ENCODE data around the gene C5orf22.
A peak's percentile ranks its signal among the peaks of the same experiment; 100 is the strongest.

C5orf22 gene

GRCh38 chr5:31531888-31532547 is at the start of gene C5orf22, which contains the start of gene DROSHA:
Gene C5orf22 (plus strand): TSS chr5:31532301. CDS start chr5:31532393, 92 bp downstream.
Gene DROSHA (minus strand): TSS chr5:31532093. CDS start chr5:31529059, 3,034 bp downstream.
- Mint-ChIP-seq H3K27ac (peak within 1 kb of the TSS; percentile 82), H3K27me3 (ENCODE audit: low read depth) (no peaks in the 10 kb centered on the region), H3K4me1 (ENCODE audit: low read depth) (peaks cover 42% of the 10 kb centered on the region), H3K4me3 (peak within 1 kb of the TSS; percentile 95), H3K36me3 (ENCODE audit: low read depth) (peaks cover 41% of the 10 kb centered on the region), H3K9me3 (no peaks in the 10 kb centered on the region)

DNA sequence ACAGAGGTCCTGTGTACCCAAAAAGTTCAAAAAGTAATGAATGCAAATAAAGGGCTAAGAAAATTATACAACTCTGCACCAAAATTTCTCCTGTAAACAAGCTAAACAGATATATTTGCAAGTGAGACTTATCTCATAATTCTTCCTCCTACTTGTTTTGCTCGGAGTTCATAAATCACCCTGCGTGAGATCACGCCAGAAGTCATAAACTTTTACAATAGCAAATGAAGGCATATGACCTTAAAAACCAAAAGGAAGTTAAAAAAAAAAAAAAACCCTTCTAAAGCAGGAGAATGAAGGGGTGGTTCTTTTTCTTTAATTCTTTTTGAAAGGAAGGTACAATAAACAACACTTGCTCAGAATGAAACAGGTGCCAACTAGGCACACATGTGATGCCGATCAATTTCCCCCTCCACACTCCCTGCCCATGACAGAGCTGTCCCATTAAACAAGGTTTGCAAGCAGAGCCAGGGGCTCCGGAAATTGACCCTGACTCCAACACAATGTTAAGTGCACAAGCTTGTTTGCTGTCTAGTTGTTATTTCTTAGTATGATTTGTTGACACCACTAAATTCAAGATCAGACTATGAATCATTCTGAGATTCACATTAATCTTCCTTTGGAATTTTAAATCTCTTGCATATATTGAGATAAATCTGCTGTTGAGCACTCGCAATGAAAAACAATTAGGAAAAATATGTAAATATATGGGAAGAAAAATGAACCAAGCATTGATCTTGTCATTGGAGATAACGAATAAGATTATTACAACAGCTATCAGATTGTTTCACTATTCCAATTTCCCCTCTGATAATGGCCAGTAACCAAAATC is 46.5 kb upstream of the C5orf22 start:
- H3K4me3 Mint-ChIP-seq: no peak overlapping the region
- peaks cover 40% of the 10 kb centered on the region for H3K36me3 Mint-ChIP-seq (ENCODE audit: low read depth)

GRCh38 chr5:31486441-31486840 is 45.7 kb upstream of the C5orf22 start:
- Mint-ChIP-seq H3K27me3 (ENCODE audit: low read depth) (no peaks in the 10 kb centered on the region), H3K9me3 (no peaks in the 10 kb centered on the region), H3K27ac (no peak overlapping the region)

More for the DNA sequence above, 46.5 kb upstream of the C5orf22 start:
- H3K27ac Mint-ChIP-seq: no peak overlapping the region
- H3K4me1 Mint-ChIP-seq (ENCODE audit: low read depth): peaks cover 2% of the 10 kb centered on the region
- no peaks in the 10 kb centered on the region for H3K9me3 Mint-ChIP-seq
- H3K27me3 Mint-ChIP-seq (ENCODE audit: low read depth): no peaks in the 10 kb centered on the region

GRCh38 chr5:31487506-31487905 is 44.6 kb upstream of the C5orf22 start:
- Mint-ChIP-seq H3K36me3 (ENCODE audit: low read depth) (peaks cover 40% of the 10 kb centered on the region), H3K27ac (no peak overlapping the region), H3K27me3 (ENCODE audit: low read depth) (no peaks in the 10 kb centered on the region), H3K4me3 (no peak overlapping the region), H3K4me1 (ENCODE audit: low read depth) (peaks cover 2% of the 10 kb centered on the region), H3K9me3 (no peaks in the 10 kb centered on the region)

More at GRCh38 chr5:31486441-31486840, 45.7 kb upstream of the C5orf22 start:
- no peak overlapping the region for H3K4me3 Mint-ChIP-seq
- H3K4me1 Mint-ChIP-seq (ENCODE audit: low read depth): peaks cover 2% of the 10 kb centered on the region
- peaks cover 44% of the 10 kb centered on the region for H3K36me3 Mint-ChIP-seq (ENCODE audit: low read depth)

GRCh38 chr5:31492869-31493268 is 39.2 kb upstream of the C5orf22 start:
- Mint-ChIP-seq H3K4me3 (no peak overlapping the region), H3K27ac (no peak overlapping the region), H3K4me1 (ENCODE audit: low read depth) (no peaks in the 10 kb centered on the region), H3K9me3 (no peaks in the 10 kb centered on the region), H3K27me3 (ENCODE audit: low read depth) (no peaks in the 10 kb centered on the region), H3K36me3 (ENCODE audit: low read depth) (peaks cover 45% of the 10 kb centered on the region)

GRCh38 chr5:31495336-31495735 is 36.8 kb upstream of the C5orf22 start:
- no peak overlapping the region for H3K4me3 Mint-ChIP-seq
- H3K36me3 Mint-ChIP-seq (ENCODE audit: low read depth): peaks cover 44% of the 10 kb centered on the region
- no peaks in the 10 kb centered on the region for H3K27me3 Mint-ChIP-seq (ENCODE audit: low read depth)
- H3K4me1 Mint-ChIP-seq (ENCODE audit: low read depth): no peaks in the 10 kb centered on the region
- H3K9me3 Mint-ChIP-seq: no peaks in the 10 kb centered on the region
- H3K27ac Mint-ChIP-seq: no peak overlapping the region

GRCh38 chr5:31496301-31496700 is 35.8 kb upstream of the C5orf22 start:
- H3K27ac Mint-ChIP-seq: no peak overlapping the region

GRCh38 chr5:31496891-31497290 is 35.2 kb upstream of the C5orf22 start:
- H3K4me3 Mint-ChIP-seq: no peak overlapping the region
- no peaks in the 10 kb centered on the region for H3K9me3 Mint-ChIP-seq
- peaks cover 45% of the 10 kb centered on the region for H3K36me3 Mint-ChIP-seq (ENCODE audit: low read depth)
- H3K4me1 Mint-ChIP-seq (ENCODE audit: low read depth): no peaks in the 10 kb centered on the region
- H3K27ac Mint-ChIP-seq: no peak overlapping the region
- no peaks in the 10 kb centered on the region for H3K27me3 Mint-ChIP-seq (ENCODE audit: low read depth)

More at GRCh38 chr5:31496301-31496700, 35.8 kb upstream of the C5orf22 start:
- Mint-ChIP-seq H3K36me3 (ENCODE audit: low read depth) (peaks cover 43% of the 10 kb centered on the region), H3K9me3 (no peaks in the 10 kb centered on the region), H3K27me3 (ENCODE audit: low read depth) (no peaks in the 10 kb centered on the region), H3K4me3 (no peak overlapping the region), H3K4me1 (ENCODE audit: low read depth) (no peaks in the 10 kb centered on the region)

DNA sequence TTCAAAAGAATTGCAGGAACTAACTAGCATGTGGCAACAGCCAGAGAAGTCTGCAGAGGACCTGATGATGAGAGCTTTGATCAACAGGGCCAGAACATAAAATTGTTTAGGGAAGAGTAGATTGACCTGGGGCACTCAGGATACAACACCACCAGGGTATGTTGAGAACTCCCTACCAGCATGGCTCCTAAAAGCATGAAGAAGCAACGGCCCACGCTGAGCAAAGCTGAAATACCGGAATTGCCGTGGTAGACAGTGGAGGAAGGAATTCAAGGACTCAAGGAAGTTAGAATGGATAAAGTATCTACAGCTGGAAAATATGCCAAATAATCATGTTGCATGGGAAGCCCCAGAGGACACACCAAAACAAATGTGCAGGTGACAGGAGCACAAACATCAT is 31.8 kb upstream of the C5orf22 start:
- Mint-ChIP-seq H3K4me3 (no peak overlapping the region), H3K27ac (no peak overlapping the region), H3K9me3 (no peaks in the 10 kb centered on the region), H3K27me3 (ENCODE audit: low read depth) (no peaks in the 10 kb centered on the region), H3K4me1 (ENCODE audit: low read depth) (no peaks in the 10 kb centered on the region), H3K36me3 (ENCODE audit: low read depth) (peaks cover 44% of the 10 kb centered on the region)

DNA sequence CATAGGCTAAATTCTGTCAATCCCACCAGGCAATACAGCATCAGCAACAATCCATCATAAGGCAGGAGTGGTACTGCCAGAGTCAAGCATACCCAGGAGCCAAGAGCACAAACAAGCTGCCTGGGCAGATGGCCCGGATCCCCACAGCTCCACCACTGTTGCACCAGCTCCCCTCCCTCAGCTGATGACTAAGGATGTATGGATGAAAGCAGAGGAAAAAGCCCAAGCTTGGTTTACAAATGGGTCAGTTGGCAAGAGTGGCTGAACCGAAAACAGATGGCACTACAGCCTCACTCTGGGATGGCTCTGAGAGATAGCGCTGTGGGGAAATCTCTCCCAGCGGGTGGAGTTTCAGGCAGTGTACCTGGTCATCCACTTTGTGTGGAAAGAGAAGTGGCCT is 29.6 kb upstream of the C5orf22 start:
- no peaks in the 10 kb centered on the region for H3K4me1 Mint-ChIP-seq (ENCODE audit: low read depth)
- H3K9me3 Mint-ChIP-seq: no peaks in the 10 kb centered on the region
- H3K27ac Mint-ChIP-seq: no peak overlapping the region
- H3K4me3 Mint-ChIP-seq: no peak overlapping the region
- H3K27me3 Mint-ChIP-seq (ENCODE audit: low read depth): no peaks in the 10 kb centered on the region
- H3K36me3 Mint-ChIP-seq (ENCODE audit: low read depth): peaks cover 40% of the 10 kb centered on the region

GRCh38 chr5:31504529-31504928 is 27.6 kb upstream of the C5orf22 start:
- no peaks in the 10 kb centered on the region for H3K4me1 Mint-ChIP-seq (ENCODE audit: low read depth)
- peaks cover 42% of the 10 kb centered on the region for H3K36me3 Mint-ChIP-seq (ENCODE audit: low read depth)
- H3K27ac Mint-ChIP-seq: no peak overlapping the region
- H3K4me3 Mint-ChIP-seq: no peak overlapping the region
- H3K9me3 Mint-ChIP-seq: no peaks in the 10 kb centered on the region
- H3K27me3 Mint-ChIP-seq (ENCODE audit: low read depth): no peaks in the 10 kb centered on the region

- H3K4me1 Mint-ChIP-seq (ENCODE audit: low read depth): no peaks in the 10 kb centered on the region
- no peak overlapping the region for H3K4me3 Mint-ChIP-seq
Observed at GRCh38 chr5:31511305-31511704, 20.8 kb upstream of the C5orf22 start.

DNA sequence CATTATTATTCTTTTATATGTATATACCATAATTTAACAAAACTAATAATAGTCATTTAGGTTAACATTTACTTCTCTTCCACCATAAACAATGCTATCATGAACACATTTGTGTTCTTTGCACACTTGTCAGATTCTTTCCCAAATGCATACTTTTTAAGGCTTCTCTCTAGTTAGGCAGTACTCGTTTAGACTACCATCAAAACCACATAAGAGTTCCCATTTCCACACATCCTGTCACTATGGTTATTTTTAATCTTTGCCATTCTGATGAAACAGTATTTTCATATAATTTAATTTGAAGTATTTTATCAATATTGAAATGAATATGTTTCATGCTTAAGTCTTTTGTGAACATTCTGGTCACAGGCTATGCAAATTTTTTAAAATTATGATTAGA is 15.3 kb upstream of the C5orf22 start:
- Mint-ChIP-seq H3K27me3 (ENCODE audit: low read depth) (no peaks in the 10 kb centered on the region), H3K9me3 (no peaks in the 10 kb centered on the region), H3K4me1 (ENCODE audit: low read depth) (peaks cover 5% of the 10 kb centered on the region), H3K27ac (no peak overlapping the region), H3K36me3 (ENCODE audit: low read depth) (peaks cover 23% of the 10 kb centered on the region), H3K4me3 (no peak overlapping the region)

More at GRCh38 chr5:31511305-31511704, 20.8 kb upstream of the C5orf22 start:
- Mint-ChIP-seq H3K27me3 (ENCODE audit: low read depth) (no peaks in the 10 kb centered on the region), H3K9me3 (no peaks in the 10 kb centered on the region), H3K36me3 (ENCODE audit: low read depth) (peaks cover 41% of the 10 kb centered on the region), H3K27ac (no peak overlapping the region)

GRCh38 chr5:31523041-31523440 is 9.1 kb upstream of the C5orf22 start:
- Mint-ChIP-seq H3K4me1 (ENCODE audit: low read depth) (peaks cover 10% of the 10 kb centered on the region), H3K4me3 (no peak overlapping the region), H3K9me3 (no peaks in the 10 kb centered on the region), H3K27ac (no peak overlapping the region), H3K27me3 (ENCODE audit: low read depth) (no peaks in the 10 kb centered on the region), H3K36me3 (ENCODE audit: low read depth) (peaks cover 41% of the 10 kb centered on the region)
